Uterus (tissue), 2 donors: ENCODE data around the gene KCND3.

Experiments used
- POLR2A ChIP-seq, 2 donors: fragments of 450-650 bp; IDR thresholded peaks; one replicate each; pipeline ENCODE4 v1.6.1; 2016; ENCODE audit warnings: antibody characterized with exemption in 2 of 2, mild to moderate bottlenecking in 1 of 2, moderate library complexity in 1 of 2
- TF ChIP-seq, protein P1 (sequence below), 4 experiments: fragments of 200-600 bp in 2 of 4; fragments of 450-650 bp in 2 of 4; sonication (generic) in 2 of 4; IDR thresholded peaks; one replicate each; pipeline ENCODE4 v1.5.1; 2016 to 2019; ENCODE audit warnings: antibody characterized with exemption in 4 of 4, mild to moderate bottlenecking in 2 of 4, moderate library complexity in 1 of 4

DNA sequence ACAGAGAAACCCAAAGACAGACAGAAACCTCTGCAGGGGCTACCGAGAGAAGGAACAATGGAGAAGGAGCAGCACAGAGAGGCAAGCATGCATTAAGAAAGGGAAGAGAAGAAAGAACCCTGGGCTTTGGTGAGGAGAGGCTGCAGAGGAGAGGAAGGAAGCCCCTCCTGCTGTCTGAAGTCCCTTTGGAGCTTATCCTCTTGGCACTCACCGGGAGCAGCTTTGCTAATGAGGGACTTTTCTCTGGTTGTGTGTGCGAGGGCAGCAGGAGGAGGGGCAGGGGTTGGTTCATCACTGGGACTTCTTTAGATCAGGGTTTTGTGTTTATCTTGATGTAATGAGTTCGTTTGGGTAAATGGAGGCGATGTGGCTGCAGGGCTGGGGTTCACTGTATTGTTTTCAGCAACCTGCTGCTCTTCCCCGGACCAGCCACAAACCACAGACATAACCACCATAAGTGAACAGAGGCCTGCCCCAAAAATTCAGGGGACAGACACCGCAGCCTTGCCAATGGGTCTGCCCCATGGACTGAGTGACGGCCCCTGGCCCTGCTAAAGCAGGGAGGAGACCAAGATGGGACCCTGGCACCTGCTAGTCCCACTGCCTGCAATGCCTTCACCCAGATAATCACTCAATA, 100.6 kb downstream of the KCND3 start:
- TF ChIP-seq, protein P1, sequence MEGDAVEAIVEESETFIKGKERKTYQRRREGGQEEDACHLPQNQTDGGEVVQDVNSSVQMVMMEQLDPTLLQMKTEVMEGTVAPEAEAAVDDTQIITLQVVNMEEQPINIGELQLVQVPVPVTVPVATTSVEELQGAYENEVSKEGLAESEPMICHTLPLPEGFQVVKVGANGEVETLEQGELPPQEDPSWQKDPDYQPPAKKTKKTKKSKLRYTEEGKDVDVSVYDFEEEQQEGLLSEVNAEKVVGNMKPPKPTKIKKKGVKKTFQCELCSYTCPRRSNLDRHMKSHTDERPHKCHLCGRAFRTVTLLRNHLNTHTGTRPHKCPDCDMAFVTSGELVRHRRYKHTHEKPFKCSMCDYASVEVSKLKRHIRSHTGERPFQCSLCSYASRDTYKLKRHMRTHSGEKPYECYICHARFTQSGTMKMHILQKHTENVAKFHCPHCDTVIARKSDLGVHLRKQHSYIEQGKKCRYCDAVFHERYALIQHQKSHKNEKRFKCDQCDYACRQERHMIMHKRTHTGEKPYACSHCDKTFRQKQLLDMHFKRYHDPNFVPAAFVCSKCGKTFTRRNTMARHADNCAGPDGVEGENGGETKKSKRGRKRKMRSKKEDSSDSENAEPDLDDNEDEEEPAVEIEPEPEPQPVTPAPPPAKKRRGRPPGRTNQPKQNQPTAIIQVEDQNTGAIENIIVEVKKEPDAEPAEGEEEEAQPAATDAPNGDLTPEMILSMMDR (IDR thresholded peaks at IDR 0.05): no peak
- TF ChIP-seq POLR2A (IDR thresholded peaks at IDR 0.05): no peak
